Keratinocyte (primary cell): ENCODE measurements around the gene ASH1L. TPM values are rescaled to one million over a fixed set of nuclear protein-coding genes. Genes with fewer than 3 reads are reported as not detected.
"Not testable (repeated sequence)": the region's sequence is repeated elsewhere in the genome, so short reads cannot be mapped to it uniquely, and the experiment has no call there.

ENCODE experiments used
- DNase-seq: peaks from one replicate; pipeline ENCODE4 v3.0.0-alpha.2; 2011; ENCODE audit warnings: low read depth, missing footprints, low spot score
- FAIRE-seq: peaks from 2 replicates; lab custom pipeline; 2011; peaks lifted over from hg19 to GRCh38; lab: Jason Lieb, UNC
- H2AFZ ChIP-seq: 2 replicates; pipeline ENCODE4 v1.6.0; 2012; ENCODE audit warnings: low read length, control low read depth, inconsistent platforms; ENCODE audit not compliant: control insufficient read depth
- H3K27ac ChIP-seq: 2 replicates; pipeline ENCODE4 v1.5.1; 2011; ENCODE audit warnings: low read length; ENCODE audit not compliant: control insufficient read depth, insufficient read depth
- H3K27me3 ChIP-seq: 3 replicates; pipeline ENCODE4 v1.6.0; 2011; ENCODE audit warnings: low read length; ENCODE audit not compliant: control insufficient read depth, insufficient read depth; ENCODE audit errors: extremely low read depth
- H3K36me3 ChIP-seq, 2 experiments: 2 replicates in 1 of 2; 3 replicates in 1 of 2; pipeline ENCODE4 v1.5.1; 2011; ENCODE audit warnings: low read length in 2 of 2, mild to moderate bottlenecking in 1 of 2; ENCODE audit not compliant: control insufficient read depth in 2 of 2, insufficient read depth in 2 of 2; ENCODE audit errors: extremely low read depth in 1 of 2
- H3K4me1 ChIP-seq: 3 replicates; pipeline ENCODE4 v1.5.1; 2011; ENCODE audit warnings: low read length; ENCODE audit not compliant: control insufficient read depth, insufficient read depth; ENCODE audit errors: extremely low read depth
- H3K4me2 ChIP-seq: 3 replicates; pipeline ENCODE4 v1.6.0; 2011; ENCODE audit warnings: low read depth, low read length; ENCODE audit not compliant: control insufficient read depth, insufficient read depth; ENCODE audit errors: extremely low read depth
- H3K4me3 ChIP-seq, 3 experiments: fragments of 200-600 bp in 1 of 3; sonication (generic) in 1 of 3; 2 replicates in 2 of 3; 3 replicates in 1 of 3; pipeline ENCODE4 v1.5.1; 2011 to 2016; ENCODE audit warnings: low read length in 3 of 3, mild to moderate bottlenecking in 3 of 3, control low read depth in 2 of 3, inconsistent platforms in 1 of 3, low read depth in 1 of 3, mixed read lengths in 1 of 3, mixed run types in 1 of 3, moderate library complexity in 1 of 3; ENCODE audit not compliant: control insufficient read depth in 2 of 3, insufficient read depth in 2 of 3; ENCODE audit errors: extremely low read depth in 1 of 3
- H3K79me2 ChIP-seq: 2 replicates; pipeline ENCODE4 v1.6.0; 2012; ENCODE audit warnings: low read length; ENCODE audit not compliant: control insufficient read depth, insufficient read depth
- H3K9ac ChIP-seq: 3 replicates; pipeline ENCODE4 v1.6.0; 2011; ENCODE audit warnings: low read length; ENCODE audit not compliant: control insufficient read depth, insufficient read depth; ENCODE audit errors: extremely low read depth
- H3K9me1 ChIP-seq: 3 replicates; pipeline ENCODE4 v1.6.0; 2011; ENCODE audit warnings: low read length; ENCODE audit not compliant: control insufficient read depth, insufficient read depth; ENCODE audit errors: extremely low read depth
- H3K9me3 ChIP-seq: 2 replicates; pipeline ENCODE4 v1.5.1; 2012; ENCODE audit warnings: low read depth, low read length; ENCODE audit not compliant: control insufficient read depth
- H4K20me1 ChIP-seq: 3 replicates; pipeline ENCODE4 v1.6.0; 2011; ENCODE audit warnings: low read length; ENCODE audit not compliant: control insufficient read depth, insufficient read depth; ENCODE audit errors: extremely low read depth
- CTCF ChIP-seq, 3 experiments: IDR thresholded peaks in 1 of 3; conservative IDR thresholded peaks in 1 of 3; optimal IDR thresholded peaks in 1 of 3; 2 replicates in 2 of 3; 3 replicates in 1 of 3; pipeline versions ENCODE3 to v1.5.1; 2011; ENCODE audit warnings: low read length in 3 of 3, mild to moderate bottlenecking in 3 of 3, moderate library complexity in 2 of 3, control low read depth in 1 of 3, inconsistent platforms in 1 of 3; ENCODE audit not compliant: insufficient read depth in 2 of 3; ENCODE audit errors: extremely low read depth in 1 of 3
- EZH2 ChIP-seq: IDR thresholded peaks from one replicate; pipeline ENCODE4 v1.6.1; 2012; ENCODE audit warnings: inconsistent platforms, mild to moderate bottlenecking, low read length, moderate library complexity
- dilution Hi-C: fragments of 300-500 bp; cut with MboI; formaldehyde crosslinking; loops from one replicate; pipeline ENCODE4 v1.7.0; 2020; ENCODE audit warnings: low sequenced_read_pairs; ENCODE audit not compliant: extremely low pct_ligation_motif_present
- polyA plus RNA-seq, 5 experiments: library from polyadenylated mRNA; depleted of rRNA in 3 of 5; stranded (reverse) in 3 of 5; stranded (forward) in 1 of 5; unstranded in 1 of 5; fragments of >200 nt; gene quantifications; 1 replicate in 1 of 5; 2 replicates in 3 of 5; 3 replicates in 1 of 5; pipeline versions ENCODE4 v1.2.1 to v1.2.3, GENCODE V29; 2011 to 2012; ENCODE audit warnings: missing spikeins in 2 of 5, low read depth in 1 of 5, low replicate concordance in 1 of 5

ASH1L gene
- polyA plus RNA-seq, 1 donor (not counting 4 experiments of a cell fraction or from before 2014, with no cell fraction given): 13.8 TPM

DNA sequence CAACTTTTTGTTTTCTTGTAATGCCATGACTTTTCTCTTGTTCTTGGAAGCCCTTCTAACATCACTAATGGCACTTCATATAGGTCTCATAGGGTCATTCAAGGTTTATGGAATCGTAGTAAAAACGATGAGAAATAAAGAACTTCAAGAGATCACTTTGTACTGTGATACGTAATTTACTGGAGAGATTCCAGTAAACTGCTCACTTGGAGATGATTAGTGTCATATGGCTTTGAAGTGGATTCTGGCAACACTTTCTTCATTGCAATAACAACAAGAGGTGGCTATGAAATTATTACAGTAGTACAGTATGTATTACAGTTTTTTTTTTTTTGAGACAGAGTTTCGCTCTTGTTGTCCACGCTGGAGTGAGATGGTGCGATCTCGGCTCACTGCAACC, 138.5 kb downstream of the ASH1L start:
- Histone ChIP-seq H2AFZ (no peak overlapping the region), H3K9me1 (no peaks in the 10 kb centered on the region), H4K20me1 (no peaks in the 10 kb centered on the region), H3K9ac (no peak overlapping the region), H3K36me3 (peaks cover 0 to 3% of the 10 kb centered on the region in 2 experiments), H3K27me3 (no peaks in the 10 kb centered on the region), H3K4me1 (no peaks in the 10 kb centered on the region), H3K4me3 (no peak overlapping the region), H3K27ac (no peak overlapping the region), H3K9me3 (no peaks in the 10 kb centered on the region), H3K79me2 (peaks cover 2% of the 10 kb centered on the region), H3K4me2 (no peak overlapping the region)
- TF ChIP-seq EZH2 (no peak), CTCF (optimal IDR thresholded peaks at IDR 0.05 in 1 of 3, IDR thresholded peaks at IDR 0.05 in 1 of 3, conservative IDR thresholded peaks at IDR 0.05 in 1 of 3; ENCODE audit: extremely low read depth in 1 of 3, insufficient read depth in 2 of 3, low read length in 3 of 3) (no peak)
- FAIRE-seq (no peak), DNase-seq (no peak)
- dilution Hi-C loops: no loop called here

GRCh38 chr1:155420788-155421187, 141.8 kb downstream of the ASH1L start:
- FAIRE-seq (no peak), DNase-seq (no peak)
- Histone ChIP-seq H3K27me3 (no peaks in the 10 kb centered on the region), H3K4me1 (peaks cover 2% of the 10 kb centered on the region), H3K4me2 (no peak overlapping the region), H3K9ac (no peak overlapping the region), H3K36me3 (peaks cover 0 to 1% of the 10 kb centered on the region in 2 experiments), H3K79me2 (no peaks in the 10 kb centered on the region), H3K27ac (no peak overlapping the region), H3K4me3 (no peak overlapping the region), H4K20me1 (no peaks in the 10 kb centered on the region), H2AFZ (no peak overlapping the region), H3K9me1 (no peaks in the 10 kb centered on the region), H3K9me3 (no peaks in the 10 kb centered on the region)
- dilution Hi-C loops: no loop called here
- TF ChIP-seq EZH2 (no peak), CTCF (optimal IDR thresholded peaks at IDR 0.05 in 1 of 3, IDR thresholded peaks at IDR 0.05 in 1 of 3, conservative IDR thresholded peaks at IDR 0.05 in 1 of 3; ENCODE audit: extremely low read depth in 1 of 3, insufficient read depth in 2 of 3, low read length in 3 of 3) (no peak)

DNA sequence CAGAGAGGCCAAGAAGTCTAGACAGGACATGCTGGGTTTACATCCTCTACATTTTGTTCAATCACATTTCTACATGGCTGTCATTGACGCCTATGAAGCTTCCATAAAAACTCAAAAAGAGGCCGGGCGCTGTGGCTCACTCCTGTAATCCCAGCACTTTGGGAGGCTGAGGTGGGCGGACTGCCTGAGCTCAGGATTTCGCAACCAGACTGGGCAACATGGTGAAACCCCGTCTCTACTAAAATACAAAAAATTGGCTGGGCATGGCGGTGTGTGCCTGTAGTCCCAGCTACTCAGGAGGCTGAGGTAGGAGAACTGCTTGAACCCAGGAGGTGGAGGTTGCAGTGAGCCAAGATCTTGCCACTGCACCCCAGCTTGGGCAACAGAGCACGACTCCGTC, 150.8 kb downstream of the ASH1L start:
- H3K4me1 ChIP-seq, dilution Hi-C loops, H3K9me3 ChIP-seq, H3K27ac ChIP-seq, H2AFZ ChIP-seq, H3K9ac ChIP-seq, H3K79me2 ChIP-seq, FAIRE-seq, H3K9me1 ChIP-seq, H3K27me3 ChIP-seq, H3K4me2 ChIP-seq, DNase-seq, H3K4me3 ChIP-seq, H3K36me3 ChIP-seq, H4K20me1 ChIP-seq: not testable (repeated sequence)
